Epithelial cell of proximal tubule (primary cell): Measurements from ENCODE around the gene ITGAE. TPM values are rescaled to one million over a fixed set of nuclear protein-coding genes. Genes with fewer than 3 reads are reported as not detected.
"Not testable (repeated sequence)": the region's sequence is repeated elsewhere in the genome, so short reads cannot be mapped to it uniquely, and the experiment has no call there.

Experiments used
- DNase-seq: peaks from one replicate; pipeline ENCODE4 v3.0.0-alpha.2; 2011; ENCODE audit warnings: low read depth
- H3K4me3 ChIP-seq: 2 replicates; pipeline ENCODE4 v1.5.1; 2011; ENCODE audit warnings: low read depth, mild to moderate bottlenecking, low read length
- total RNA-seq: library from RNA; depleted of rRNA; stranded (reverse); fragments of >200 nt; gene quantifications from 2 replicates; pipeline ENCODE4 v1.2.3, GENCODE V29; 2015
- TF ChIP-seq, protein P1 (sequence below): conservative IDR thresholded peaks from 2 replicates; pipeline ENCODE4 v1.5.1; 2012; ENCODE audit warnings: low read depth, mild to moderate bottlenecking, low read length

Gene ITGAE
- total RNA-seq, 1 donor from 2014 or later, result 36.0 TPM

DNA sequence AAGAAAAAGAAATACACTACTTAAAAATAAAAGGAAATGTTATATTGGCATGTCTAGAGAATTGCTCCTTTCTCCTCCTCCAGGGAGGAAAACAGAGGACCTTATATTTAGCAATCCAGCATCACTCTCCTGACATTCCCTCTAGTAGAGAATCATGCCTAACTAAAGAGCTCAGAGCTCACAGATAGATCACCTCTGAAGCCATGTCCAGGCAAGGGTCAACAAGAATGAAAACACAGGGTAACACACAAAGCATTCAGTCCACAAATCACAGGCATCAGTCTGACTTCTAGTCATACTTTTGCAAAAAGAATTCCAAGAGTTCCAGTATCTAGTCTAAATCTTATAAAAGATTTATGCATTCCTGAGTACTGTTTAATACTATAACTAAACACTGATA lies 81.7 kb downstream of the ITGAE start:
- H3K4me3 ChIP-seq, result no peak overlapping the region
- TF ChIP-seq, protein P1, sequence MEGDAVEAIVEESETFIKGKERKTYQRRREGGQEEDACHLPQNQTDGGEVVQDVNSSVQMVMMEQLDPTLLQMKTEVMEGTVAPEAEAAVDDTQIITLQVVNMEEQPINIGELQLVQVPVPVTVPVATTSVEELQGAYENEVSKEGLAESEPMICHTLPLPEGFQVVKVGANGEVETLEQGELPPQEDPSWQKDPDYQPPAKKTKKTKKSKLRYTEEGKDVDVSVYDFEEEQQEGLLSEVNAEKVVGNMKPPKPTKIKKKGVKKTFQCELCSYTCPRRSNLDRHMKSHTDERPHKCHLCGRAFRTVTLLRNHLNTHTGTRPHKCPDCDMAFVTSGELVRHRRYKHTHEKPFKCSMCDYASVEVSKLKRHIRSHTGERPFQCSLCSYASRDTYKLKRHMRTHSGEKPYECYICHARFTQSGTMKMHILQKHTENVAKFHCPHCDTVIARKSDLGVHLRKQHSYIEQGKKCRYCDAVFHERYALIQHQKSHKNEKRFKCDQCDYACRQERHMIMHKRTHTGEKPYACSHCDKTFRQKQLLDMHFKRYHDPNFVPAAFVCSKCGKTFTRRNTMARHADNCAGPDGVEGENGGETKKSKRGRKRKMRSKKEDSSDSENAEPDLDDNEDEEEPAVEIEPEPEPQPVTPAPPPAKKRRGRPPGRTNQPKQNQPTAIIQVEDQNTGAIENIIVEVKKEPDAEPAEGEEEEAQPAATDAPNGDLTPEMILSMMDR, result no peak
- DNase-seq, result no peak

DNA sequence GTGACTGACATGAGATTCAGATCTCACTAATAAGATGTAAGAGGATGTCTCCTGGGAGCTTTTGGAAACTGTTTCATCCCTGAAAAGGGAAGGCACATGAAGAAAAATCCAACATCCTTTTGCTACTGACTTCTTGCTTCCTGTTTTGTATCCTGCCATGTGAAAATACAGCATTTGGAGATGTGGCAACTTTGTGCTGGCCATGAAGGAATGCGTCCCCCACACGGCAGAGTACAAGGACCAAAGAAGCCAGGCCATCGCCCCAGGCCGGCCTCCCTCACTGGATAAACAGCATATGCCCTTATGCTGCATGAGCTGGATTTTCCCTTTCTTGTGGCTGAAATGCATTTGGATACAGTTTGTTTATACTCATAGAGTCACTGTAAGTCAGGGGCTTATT lies 82.8 kb downstream of the ITGAE start:
- DNase-seq, result no peak
- H3K4me3 ChIP-seq, result no peak overlapping the region
- TF ChIP-seq, protein P1, result no peak

DNA sequence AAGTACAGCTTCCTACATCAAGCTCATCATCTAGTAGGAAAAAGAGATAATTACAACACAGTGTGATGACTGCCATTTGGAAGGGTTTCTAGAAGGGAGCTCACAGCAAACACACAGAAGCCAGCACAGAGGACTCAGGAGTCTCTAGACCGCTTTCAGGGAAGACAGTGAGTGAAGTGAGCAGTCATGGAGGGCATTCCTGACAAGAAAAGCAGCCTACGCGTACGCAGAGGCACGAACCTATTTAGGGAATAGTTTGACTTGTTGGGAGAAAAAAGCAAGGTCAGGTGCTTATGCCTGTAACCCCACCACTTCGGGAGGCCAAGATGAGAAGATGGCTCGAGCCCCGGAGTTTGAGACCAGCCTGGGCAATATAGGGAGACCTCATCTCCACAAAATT lies 85.7 kb downstream of the ITGAE start:
- TF ChIP-seq, protein P1, result no peak
- no peak for DNase-seq
- no peak overlapping the region for H3K4me3 ChIP-seq

DNA sequence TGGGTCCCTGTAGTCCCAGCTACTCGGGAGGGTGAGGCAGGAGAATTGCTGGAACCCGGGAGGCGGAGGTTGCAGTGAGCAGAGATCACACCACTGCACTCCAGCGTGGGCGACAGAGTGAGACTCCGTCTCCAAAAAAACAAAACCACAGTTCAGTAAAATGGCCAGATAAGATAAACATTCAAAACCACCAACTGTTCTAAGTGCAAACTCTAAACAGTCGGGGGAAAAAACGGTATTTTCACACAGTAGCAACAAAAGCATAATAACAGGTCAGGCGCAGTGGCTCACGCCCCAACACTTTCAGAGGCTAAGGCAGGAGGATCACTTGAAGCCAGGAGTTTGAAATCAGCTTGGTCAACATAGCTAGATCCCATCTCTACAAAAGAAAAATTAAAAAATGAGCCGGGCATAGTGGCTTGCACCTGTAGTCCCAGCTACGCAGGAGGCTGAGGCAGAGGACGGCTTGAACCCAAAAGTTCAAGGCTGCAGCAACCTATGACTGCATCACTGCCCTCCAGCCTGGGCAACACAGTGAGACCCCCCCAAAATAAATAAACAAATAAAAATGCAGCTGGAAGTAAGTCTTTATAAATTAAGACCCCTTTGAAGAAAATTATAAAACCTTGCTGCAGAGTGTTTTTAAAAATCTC lies 88.1 kb downstream of the ITGAE start:
- H3K4me3 ChIP-seq, result no peak overlapping the region
- DNase-seq, result no peak
- TF ChIP-seq, protein P1, result no peak

DNA sequence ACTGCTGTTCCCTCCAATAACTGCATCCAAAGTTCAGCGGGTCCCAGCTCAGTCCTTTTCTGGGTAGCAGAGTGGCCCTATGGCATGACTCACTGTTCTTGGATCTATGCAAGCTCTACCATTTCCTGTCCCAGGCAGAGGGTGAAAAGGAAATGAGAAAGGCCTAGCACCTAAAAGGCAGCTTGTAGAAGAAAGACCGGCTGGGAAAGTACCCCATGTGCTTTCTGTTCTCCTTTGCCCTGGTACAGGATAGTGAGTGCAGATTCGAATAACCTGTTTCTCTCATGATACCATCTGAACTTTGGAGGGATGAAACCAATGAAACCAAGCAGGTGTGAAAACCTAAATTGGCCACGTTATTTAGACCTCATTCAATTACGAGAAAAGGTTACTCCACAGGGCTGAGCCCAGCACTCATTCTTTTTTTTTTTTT lies 90.0 kb downstream of the ITGAE start:
- H3K4me3 ChIP-seq, result no peak overlapping the region
- no peak for DNase-seq
- TF ChIP-seq, protein P1, result no peak

DNA sequence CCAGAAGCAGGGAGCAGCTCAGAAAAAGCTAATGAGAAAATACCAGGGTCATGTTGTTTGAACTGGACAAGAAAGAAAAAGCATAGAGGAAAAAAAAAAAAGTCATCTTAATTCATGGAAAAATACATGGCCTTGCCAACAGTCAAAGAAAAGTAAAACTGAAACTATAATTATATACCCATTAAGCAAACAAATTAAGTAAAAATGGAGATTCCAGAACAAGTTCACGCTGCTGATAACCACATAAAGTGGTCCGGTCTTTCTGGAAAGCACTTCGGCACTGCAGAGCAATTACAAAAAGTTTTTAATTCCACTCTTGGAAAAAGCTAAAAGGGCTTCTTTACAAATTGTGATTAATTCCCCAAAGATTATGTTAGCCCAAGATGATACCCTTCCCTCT lies 92.6 kb downstream of the ITGAE start:
- no peak for DNase-seq
- TF ChIP-seq, protein P1, result no peak
- H3K4me3 ChIP-seq, result no peak overlapping the region

DNA sequence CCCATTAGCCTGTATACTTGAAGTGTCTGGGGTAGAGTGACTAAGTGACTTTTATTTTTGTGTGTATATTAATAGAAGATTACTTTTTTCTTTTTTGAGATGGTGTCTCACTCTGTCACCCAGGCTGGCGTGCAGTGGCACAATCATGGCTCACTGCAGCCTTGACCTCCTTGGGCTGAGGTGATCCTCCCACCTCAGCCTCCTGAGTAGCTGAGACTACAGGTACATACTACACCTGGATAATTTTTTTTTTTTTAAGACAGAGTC lies 95.3 kb downstream of the ITGAE start:
- DNase-seq, H3K4me3 ChIP-seq: not testable (repeated sequence)
